ENCODE data around the gene IGFLR1.
"Not testable (repeated sequence)": the region's sequence is repeated elsewhere in the genome, so short reads cannot be mapped to it uniquely, and the experiment has no call there.

IGFLR1 gene

GRCh38 chr19:35692010-35692409 is 50.2 kb downstream of the IGFLR1 start:
- no peak overlapping the region for H3K4me3 ChIP-seq (ENCODE audit: low read depth in 1 of 2, low read length in 1 of 2)
- TF ChIP-seq CTCF (IDR thresholded peaks at IDR 0.05): no peak

GRCh38 chr19:35691106-35691505 is 51.1 kb downstream of the IGFLR1 start:
- not testable (repeated sequence) for H3K36me3 ChIP-seq; H3K4me1 ChIP-seq (ENCODE audit: control insufficient read depth in 1 of 2, insufficient read depth in 1 of 2, low read depth in 1 of 2, low read length in 1 of 2); H3K4me3 ChIP-seq (ENCODE audit: low read depth in 1 of 2, low read length in 1 of 2); H3K27me3 ChIP-seq; H3K9me3 ChIP-seq; H3K27ac ChIP-seq

More at GRCh38 chr19:35692010-35692409, 50.2 kb downstream of the IGFLR1 start:
- Histone ChIP-seq H3K36me3 (no peaks in the 10 kb centered on the region), H3K27me3 (peaks cover 3% of the 10 kb centered on the region), H3K4me1 (ENCODE audit: control insufficient read depth in 1 of 2, insufficient read depth in 1 of 2, low read depth in 1 of 2, low read length in 1 of 2) (no peaks in the 10 kb centered on the region), H3K9me3 (no peaks in the 10 kb centered on the region), H3K27ac (no peak overlapping the region)

GRCh38 chr19:35689836-35690235 is 52.4 kb downstream of the IGFLR1 start:
- Histone ChIP-seq H3K27ac (no peak overlapping the region), H3K36me3 (no peaks in the 10 kb centered on the region), H3K9me3 (no peaks in the 10 kb centered on the region), H3K4me1 (ENCODE audit: control insufficient read depth in 1 of 2, insufficient read depth in 1 of 2, low read depth in 1 of 2, low read length in 1 of 2) (no peaks in the 10 kb centered on the region), H3K27me3 (peaks cover 3% of the 10 kb centered on the region), H3K4me3 (ENCODE audit: low read depth in 1 of 2, low read length in 1 of 2) (no peak overlapping the region)
- TF ChIP-seq CTCF (IDR thresholded peaks at IDR 0.05): no peak

All from neutrophil (primary cell).